HG03442 (cell line): ENCODE results near the gene SFSWAP.
"Not testable (repeated sequence)": the region's sequence is repeated elsewhere in the genome, so short reads cannot be mapped to it uniquely, and the experiment has no call there.

ENCODE experiments used
- ATAC-seq: cut with Tn5 transposase; IDR thresholded peaks from one replicate; pipeline ENCODE4 v1.9.1; 2021; ENCODE audit warnings: mild to moderate bottlenecking, moderate library complexity; ENCODE audit not compliant: unreplicated experiment

SFSWAP gene

GRCh38 chr12:131803961-131804521 lies 93.2 kb downstream of the SFSWAP start:
- ATAC-seq, result no peak

GRCh38 chr12:131805421-131805820 lies 94.5 kb downstream of the SFSWAP start:
- no peak for ATAC-seq

GRCh38 chr12:131806674-131807073 lies 95.8 kb downstream of the SFSWAP start:
- no peak for ATAC-seq

- no peak for ATAC-seq
Observed at GRCh38 chr12:131808744-131809371, 98.0 kb downstream of the SFSWAP start.

GRCh38 chr12:131809476-131810254 lies 98.8 kb downstream of the SFSWAP start:
- not testable (repeated sequence) for ATAC-seq

GRCh38 chr12:131810726-131811125 lies 99.8 kb downstream of the SFSWAP start:
- no peak for ATAC-seq

GRCh38 chr12:131815131-131815530 lies 104.2 kb downstream of the SFSWAP start:
- no peak for ATAC-seq

GRCh38 chr12:131816495-131816894 lies 105.6 kb downstream of the SFSWAP start:
- no peak for ATAC-seq

GRCh38 chr12:131817241-131817640 lies 106.4 kb downstream of the SFSWAP start:
- no peak for ATAC-seq

- ATAC-seq, result no peak
Observed at GRCh38 chr12:131818821-131819585, 108.1 kb downstream of the SFSWAP start.

GRCh38 chr12:131824450-131824849 lies 113.6 kb downstream of the SFSWAP start:
- no peak for ATAC-seq

GRCh38 chr12:131825146-131825892 lies 114.4 kb downstream of the SFSWAP start:
- ATAC-seq, result no peak

GRCh38 chr12:131826097-131826928 lies 115.4 kb downstream of the SFSWAP start:
- no peak for ATAC-seq

- peak; percentile 36 for ATAC-seq
Observed at GRCh38 chr12:131827961-131828534, 117.2 kb downstream of the SFSWAP start, which contains the start of gene MMP17. Gene MMP17 (plus strand): TSS chr12:131828393. CDS start chr12:131828495, 102 bp downstream.

- peak; percentile 15 for ATAC-seq
Observed at GRCh38 chr12:131828671-131829355, 117.9 kb downstream of the SFSWAP start.

GRCh38 chr12:131829356-131829747 lies 118.5 kb downstream of the SFSWAP start:
- no peak for ATAC-seq

GRCh38 chr12:131829791-131830334 lies 119.0 kb downstream of the SFSWAP start:
- ATAC-seq, result no peak

GRCh38 chr12:131830335-131830913 lies 119.5 kb downstream of the SFSWAP start:
- ATAC-seq, result no peak
